Anterior cingulate cortex (tissue), 58 donors: ENCODE data around the gene ATP6V0E1.
"Not testable (repeated sequence)": the region's sequence is repeated elsewhere in the genome, so short reads cannot be mapped to it uniquely, and the experiment has no call there.

Experiments used
- DNase-seq, 58 donors: peaks; one replicate each; lab custom pipeline; 2025; lab: John Stamatoyannopoulos, UW

Gene ATP6V0E1

GRCh38 chr5:173032096-173032495, 48.5 kb downstream of the ATP6V0E1 start:
- not testable (repeated sequence) for DNase-seq

DNA sequence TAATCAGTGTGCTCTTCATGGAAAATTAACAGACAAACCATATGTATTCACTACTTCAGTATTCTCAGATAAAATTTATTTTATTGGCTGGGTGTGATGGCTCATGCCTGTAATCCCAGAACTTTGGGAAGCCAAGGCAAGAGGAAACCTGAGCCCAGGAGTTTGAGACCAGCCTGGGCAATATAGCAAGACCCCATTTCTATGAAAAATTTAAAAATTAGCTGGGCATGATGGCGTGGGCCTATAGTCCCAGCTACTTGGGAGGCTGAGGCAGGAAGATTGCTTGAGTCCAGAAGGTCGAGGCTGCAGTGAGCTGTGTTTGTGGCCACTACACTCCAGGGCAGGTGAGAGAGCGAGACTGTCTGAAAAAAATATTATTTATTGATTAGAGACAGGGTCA, 49.2 kb downstream of the ATP6V0E1 start:
- DNase-seq: no peak

- no peak for DNase-seq
These were observed 50.4 kb downstream of the ATP6V0E1 start for GRCh38 chr5:173033923-173034322.

DNA sequence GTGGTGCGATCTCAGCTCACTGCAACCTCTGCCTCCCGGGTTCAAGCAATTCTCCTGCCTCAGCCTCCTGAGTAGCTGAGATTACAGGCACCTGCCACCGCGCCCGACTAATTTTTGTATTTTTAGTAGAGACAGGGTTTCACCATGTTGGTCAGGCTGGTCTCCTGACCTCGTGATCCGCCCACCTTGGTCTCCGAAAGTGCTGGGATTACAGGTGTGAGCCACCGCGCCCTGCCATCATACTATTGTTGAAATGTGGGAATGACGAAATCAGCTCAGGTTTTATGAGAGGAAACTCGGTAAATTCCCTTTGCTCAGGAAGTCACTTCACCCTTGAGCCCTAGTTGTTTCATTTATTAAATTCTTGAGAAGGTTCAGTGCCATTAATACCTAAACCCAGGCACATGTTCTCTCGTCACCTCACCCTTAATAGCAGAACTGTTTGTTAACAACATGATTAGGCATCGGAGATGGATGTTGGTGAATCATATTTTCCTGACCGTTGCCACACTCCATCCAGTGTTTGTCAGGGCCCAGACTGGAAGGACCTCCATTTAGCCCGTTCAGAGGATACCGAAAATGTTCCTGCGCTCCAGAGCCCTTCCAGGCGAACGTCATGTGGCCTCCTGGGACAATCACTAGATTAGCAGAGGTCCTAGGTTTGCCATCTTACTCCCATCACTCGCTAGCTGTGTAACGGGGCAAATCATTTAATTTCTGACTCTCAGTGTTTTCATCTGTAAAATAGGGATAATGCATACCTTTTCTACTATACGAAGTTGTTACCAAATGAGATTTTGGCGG, 52.5 kb downstream of the ATP6V0E1 start:
- no peak for DNase-seq

DNA sequence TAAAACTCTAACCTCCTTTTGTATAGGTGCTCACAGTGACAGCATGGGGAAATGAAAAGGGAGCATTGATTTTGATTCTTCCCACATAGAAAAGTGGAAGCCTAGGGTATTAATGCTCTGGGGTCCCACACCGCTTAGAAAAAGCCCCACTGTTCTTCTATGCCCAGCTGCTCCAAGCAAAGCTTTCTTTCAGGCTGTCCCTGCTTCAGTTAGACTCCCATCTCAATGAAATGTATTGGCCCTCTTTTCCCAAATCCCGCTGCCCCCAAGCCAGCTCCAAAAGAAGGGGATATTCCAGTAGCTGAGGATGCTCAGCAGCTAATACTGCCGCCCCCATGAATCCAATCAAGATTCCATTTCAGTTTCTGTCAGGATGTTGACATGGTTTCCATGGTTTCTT, 55.6 kb downstream of the ATP6V0E1 start:
- peak in 1 of 58 donors; percentile 7 for DNase-seq

DNA sequence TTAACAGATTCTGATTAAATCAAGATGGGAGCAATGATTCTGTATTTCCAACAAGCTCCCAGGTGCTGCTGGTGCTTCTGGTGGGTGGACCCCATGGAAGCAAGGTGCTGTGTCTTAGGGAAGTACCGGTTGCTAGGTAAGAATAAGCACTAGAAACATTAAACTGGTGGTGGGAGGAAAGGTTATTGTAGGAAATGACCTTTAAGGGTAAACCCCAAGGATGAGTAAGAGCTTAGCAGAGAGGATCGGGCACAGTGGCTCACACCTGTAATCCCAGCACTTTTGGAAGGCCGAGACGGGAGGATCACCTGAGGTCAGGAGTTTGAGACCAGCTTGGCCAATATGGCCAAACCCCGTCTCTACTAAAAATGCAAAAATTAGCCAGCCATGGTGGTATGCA, 56.4 kb downstream of the ATP6V0E1 start:
- DNase-seq: no peak

GRCh38 chr5:173041881-173042762, 58.6 kb downstream of the ATP6V0E1 start:
- DNase-seq: no peak

DNA sequence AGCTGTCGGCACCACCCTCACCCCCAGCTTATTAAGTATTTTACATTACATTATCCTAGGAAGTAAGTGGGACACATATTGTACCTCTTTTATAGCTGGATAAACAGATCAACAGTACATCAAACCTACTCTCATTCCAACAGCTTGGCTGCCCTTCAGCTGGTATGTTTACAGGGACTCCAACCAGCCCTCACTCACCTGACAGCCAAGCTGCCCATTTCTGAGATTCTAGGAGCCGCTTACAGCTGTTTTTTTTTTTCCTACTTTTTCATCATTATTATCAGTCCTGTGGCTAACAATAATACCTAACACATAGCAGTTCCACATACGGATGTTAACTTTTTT, 59.2 kb downstream of the ATP6V0E1 start:
- DNase-seq: no peak

DNA sequence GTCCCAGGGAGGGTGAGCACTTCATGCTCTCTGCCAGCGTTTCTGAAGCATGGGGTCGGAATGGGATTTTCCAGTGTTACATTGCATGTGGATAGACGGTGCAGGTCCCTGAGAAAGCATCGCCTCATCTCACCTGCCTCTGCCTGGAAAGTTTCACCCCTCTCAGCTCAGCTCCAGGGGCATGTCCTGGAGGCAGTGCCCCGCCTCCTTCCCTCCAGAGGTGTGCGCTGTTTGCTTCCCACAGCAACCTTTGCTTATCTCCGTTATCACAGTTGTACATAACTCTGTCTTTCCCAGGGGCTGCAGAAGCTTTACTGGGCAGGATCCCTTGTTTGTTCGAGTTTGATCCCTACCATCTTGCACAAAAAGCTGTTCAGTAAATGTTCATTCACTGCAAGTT, 61.9 kb downstream of the ATP6V0E1 start:
- DNase-seq: no peak

DNA sequence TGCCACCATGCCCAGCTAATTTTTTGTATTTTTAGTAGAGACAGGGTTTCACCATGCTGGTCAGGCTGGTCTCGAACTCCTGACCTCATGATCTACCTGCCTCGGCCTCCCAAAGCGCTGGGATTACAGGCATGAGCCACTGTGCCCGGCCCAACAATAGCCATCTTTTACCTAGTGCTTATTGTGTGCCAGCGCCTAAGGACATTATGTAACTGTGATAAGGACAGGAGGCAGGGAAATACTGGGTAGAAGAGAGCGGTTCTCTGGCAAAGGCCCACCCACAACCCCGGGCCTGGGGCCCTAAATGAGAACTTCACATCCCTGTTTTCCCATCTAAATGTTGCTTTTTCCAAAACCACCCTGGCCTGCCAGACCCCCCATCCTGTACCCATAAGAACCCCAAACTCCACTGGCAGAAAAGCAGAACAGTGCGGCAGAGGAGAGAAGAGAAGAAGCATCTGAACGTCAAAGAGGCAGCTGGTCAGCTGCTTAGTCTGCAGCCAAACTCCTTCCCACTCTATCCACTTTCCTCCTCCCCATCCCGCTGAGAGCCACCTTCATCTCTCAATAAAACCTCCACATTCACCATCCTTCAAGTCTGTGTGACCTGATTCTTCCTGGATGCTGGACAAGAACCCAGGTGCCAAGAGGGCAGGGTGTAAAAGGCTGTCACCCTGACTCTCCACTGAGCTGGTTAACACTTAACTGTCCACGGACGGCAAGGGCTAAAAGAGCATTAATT, 63.7 kb downstream of the ATP6V0E1 start:
- DNase-seq: peak in 4 of 58 donors; percentile 10 to 42 (median 18)

- no peak for DNase-seq
These were observed 64.2 kb downstream of the ATP6V0E1 start for GRCh38 chr5:173047838-173048105.

DNA sequence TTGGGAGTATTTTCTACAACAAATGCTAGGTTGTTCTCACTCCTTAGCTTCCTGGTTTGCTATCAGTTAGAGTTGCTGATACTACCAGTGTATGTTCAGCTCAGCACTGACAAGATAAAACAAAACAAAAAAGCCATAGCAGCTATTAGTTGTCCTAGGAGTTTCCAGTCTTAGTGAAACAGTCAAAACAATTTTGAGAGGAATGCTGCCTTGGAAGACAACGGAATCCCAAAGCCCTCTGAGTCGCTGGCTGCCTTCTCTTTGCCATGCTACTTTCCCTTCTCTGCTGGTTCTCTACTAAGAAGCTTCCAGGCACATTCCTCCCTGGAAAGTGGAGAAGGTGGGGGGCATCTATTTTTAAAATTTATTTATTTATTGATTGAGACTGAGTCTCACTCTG, 67.2 kb downstream of the ATP6V0E1 start:
- no peak for DNase-seq

DNA sequence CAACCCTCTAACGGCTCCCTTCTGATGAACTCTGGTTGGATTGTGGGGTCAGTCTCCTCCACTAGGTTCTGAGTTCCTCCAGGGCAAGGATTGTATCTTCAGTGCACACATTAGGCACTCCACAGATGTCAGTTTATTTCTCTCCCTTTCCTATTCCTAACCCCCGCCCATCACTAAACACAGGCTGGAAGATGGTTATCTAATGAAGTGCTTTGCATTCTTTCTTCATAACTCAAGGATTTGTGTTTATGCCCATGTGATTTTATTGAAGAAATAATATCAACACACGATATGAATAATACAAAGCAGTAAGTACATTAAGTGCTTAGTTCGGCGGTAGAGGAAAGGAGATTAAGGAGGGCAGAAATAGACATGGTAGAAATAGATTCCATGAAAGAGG, 68.2 kb downstream of the ATP6V0E1 start:
- no peak for DNase-seq

GRCh38 chr5:173053041-173053440, 69.5 kb downstream of the ATP6V0E1 start:
- no peak for DNase-seq

- no peak for DNase-seq
These were observed 71.6 kb downstream of the ATP6V0E1 start for GRCh38 chr5:173055042-173055721.

DNA sequence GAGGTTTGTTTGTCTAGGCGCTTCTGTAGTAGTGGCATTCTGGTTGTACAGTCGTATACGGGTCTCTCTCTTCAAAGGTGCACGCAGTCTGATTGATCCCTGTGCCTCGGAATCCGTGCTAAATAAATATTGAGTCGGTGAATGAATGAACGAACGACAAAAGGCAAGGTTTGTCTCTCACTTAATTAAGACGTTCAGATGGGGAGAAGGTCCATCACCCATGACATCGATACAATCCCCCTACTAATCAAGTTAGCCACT, 72.1 kb downstream of the ATP6V0E1 start:
- DNase-seq: no peak

GRCh38 chr5:173055983-173056782, 72.6 kb downstream of the ATP6V0E1 start, which contains the start of gene CREBRF:
Gene CREBRF (plus strand): TSS chr5:173056352. CDS start chr5:173080776, 24,424 bp downstream.
- peak; percentile 75 to 98 (median 95) for DNase-seq

DNA sequence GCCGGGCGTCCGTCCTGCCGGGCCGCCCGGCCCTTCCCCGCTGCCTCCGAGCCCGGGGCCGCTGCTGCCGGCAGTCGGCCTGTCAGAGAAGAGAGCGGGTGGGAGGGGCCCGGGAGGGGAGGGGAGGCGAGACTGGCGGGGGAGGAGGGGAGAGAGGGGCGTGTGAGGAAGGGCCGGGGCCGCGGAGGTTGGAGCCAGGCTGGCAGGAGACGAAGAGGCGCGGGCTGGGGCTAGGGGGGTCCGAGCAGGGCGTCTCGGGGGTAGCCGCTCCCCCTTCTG, 73.2 kb downstream of the ATP6V0E1 start:
- peak in 3 of 58 donors; percentile 82 to 87 (median 83) for DNase-seq

DNA sequence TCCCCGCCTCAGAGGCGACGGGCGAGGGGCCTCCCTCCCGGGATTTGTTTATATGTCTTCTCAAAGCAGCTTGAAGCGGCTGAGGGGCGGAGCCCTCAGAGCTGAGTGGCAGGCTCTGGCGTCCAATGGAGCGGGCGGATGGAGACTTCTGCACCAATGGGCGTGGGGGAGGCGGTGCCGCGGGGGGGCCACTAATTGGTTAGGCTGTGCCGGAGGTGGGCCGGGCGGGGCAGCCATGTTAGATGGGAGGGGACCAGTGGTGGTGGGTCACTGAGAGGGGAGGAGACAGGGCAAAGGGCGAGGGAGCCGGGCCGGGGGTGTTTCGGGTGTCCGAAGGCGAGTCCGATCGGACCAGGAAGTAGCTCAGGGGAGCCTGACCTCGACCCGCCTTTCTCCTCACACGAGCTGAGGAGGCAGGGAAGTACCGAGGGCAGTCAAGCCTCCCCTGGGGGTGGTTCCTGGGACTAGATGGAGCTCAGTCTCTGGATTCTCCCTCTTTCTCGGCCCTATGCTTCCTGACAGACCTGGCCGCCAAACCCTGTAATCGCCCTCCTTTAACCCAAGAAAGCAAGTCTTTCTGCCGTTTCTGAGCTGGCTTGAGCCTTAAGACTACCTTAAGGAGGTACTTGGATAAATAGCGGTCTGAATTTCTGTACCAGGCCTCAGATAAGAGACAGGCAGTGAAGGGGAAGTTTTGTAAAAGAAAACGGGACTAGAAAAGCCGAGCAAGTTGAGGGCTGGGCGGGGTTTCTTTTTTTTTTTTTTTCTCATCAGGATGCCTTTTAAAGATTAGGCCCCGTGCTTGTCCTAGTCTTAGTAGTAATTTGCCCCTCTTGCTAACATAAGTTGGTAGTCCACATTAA, 73.7 kb downstream of the ATP6V0E1 start:
- peak; percentile 66 to 99 (median 98) for DNase-seq
